ENCODE data around the gene MAPKAPK5. TPM values are rescaled to one million over a fixed set of nuclear protein-coding genes. Genes with fewer than 3 reads are reported as not detected.
"Not testable (repeated sequence)": the region's sequence is repeated elsewhere in the genome, so short reads cannot be mapped to it uniquely, and the experiment has no call there.

Gene MAPKAPK5
- total RNA-seq, 1 donor from 2014 or later: 70.9 TPM

- H3K27ac Mint-ChIP-seq: no peak overlapping the region
- no peaks in the 10 kb centered on the region for H3K36me3 Mint-ChIP-seq
- no peak for TF ChIP-seq CTCF (IDR thresholded peaks at IDR 0.05; ENCODE audit: unreplicated experiment)
- H3K9me3 Mint-ChIP-seq: peaks cover 3% of the 10 kb centered on the region
- no peak overlapping the region for H3K4me3 Mint-ChIP-seq
- peaks cover 2% of the 10 kb centered on the region for H3K27me3 Mint-ChIP-seq (ENCODE audit: low read depth)
- peaks cover 11% of the 10 kb centered on the region for H3K4me1 Mint-ChIP-seq
- DNase-seq (ENCODE audit: low spot score in 2 of 2, unreplicated experiment in 2 of 2): no peak
These were observed 16.5 kb upstream of the MAPKAPK5 start for GRCh38 chr12:111825509-111825908.

GRCh38 chr12:111826316-111826715 is 15.7 kb upstream of the MAPKAPK5 start:
- DNase-seq (ENCODE audit: low spot score in 2 of 2, unreplicated experiment in 2 of 2): no peak
- Mint-ChIP-seq H3K4me1 (peaks cover 11% of the 10 kb centered on the region), H3K36me3 (no peaks in the 10 kb centered on the region), H3K27ac (no peak overlapping the region), H3K9me3 (no peaks in the 10 kb centered on the region), H3K4me3 (no peak overlapping the region), H3K27me3 (ENCODE audit: low read depth) (peaks cover 2% of the 10 kb centered on the region)
- no peak for TF ChIP-seq CTCF (IDR thresholded peaks at IDR 0.05; ENCODE audit: unreplicated experiment)

- TF ChIP-seq CTCF (IDR thresholded peaks at IDR 0.05; ENCODE audit: unreplicated experiment): no peak
- no peaks in the 10 kb centered on the region for H3K36me3 Mint-ChIP-seq
- H3K27me3 Mint-ChIP-seq (ENCODE audit: low read depth): peaks cover 2% of the 10 kb centered on the region
- no peak for DNase-seq (ENCODE audit: low spot score in 2 of 2, unreplicated experiment in 2 of 2)
- no peak overlapping the region for H3K4me3 Mint-ChIP-seq
- peaks cover 11% of the 10 kb centered on the region for H3K4me1 Mint-ChIP-seq
- no peak overlapping the region for H3K27ac Mint-ChIP-seq
- no peaks in the 10 kb centered on the region for H3K9me3 Mint-ChIP-seq
These were observed 15.0 kb upstream of the MAPKAPK5 start for GRCh38 chr12:111826992-111827391.

GRCh38 chr12:111827907-111828306 is 14.1 kb upstream of the MAPKAPK5 start:
- Mint-ChIP-seq H3K4me1 (peaks cover 11% of the 10 kb centered on the region), H3K27ac (no peak overlapping the region), H3K9me3 (no peaks in the 10 kb centered on the region), H3K27me3 (ENCODE audit: low read depth) (peaks cover 7% of the 10 kb centered on the region), H3K36me3 (no peaks in the 10 kb centered on the region), H3K4me3 (no peak overlapping the region)
- DNase-seq (ENCODE audit: low spot score in 2 of 2, unreplicated experiment in 2 of 2): no peak
- TF ChIP-seq CTCF (IDR thresholded peaks at IDR 0.05; ENCODE audit: unreplicated experiment): no peak

- no peak for TF ChIP-seq CTCF (IDR thresholded peaks at IDR 0.05; ENCODE audit: unreplicated experiment)
- Mint-ChIP-seq H3K4me3 (no peak overlapping the region), H3K9me3 (no peaks in the 10 kb centered on the region), H3K27me3 (ENCODE audit: low read depth) (peaks cover 8% of the 10 kb centered on the region), H3K4me1 (peaks cover 11% of the 10 kb centered on the region), H3K36me3 (no peaks in the 10 kb centered on the region), H3K27ac (no peak overlapping the region)
- DNase-seq (ENCODE audit: low spot score in 2 of 2, unreplicated experiment in 2 of 2): no peak
These were observed 13.6 kb upstream of the MAPKAPK5 start for GRCh38 chr12:111828338-111828979.

GRCh38 chr12:111829635-111830034 is 12.4 kb upstream of the MAPKAPK5 start:
- H3K36me3 Mint-ChIP-seq; DNase-seq (ENCODE audit: low spot score in 2 of 2, unreplicated experiment in 2 of 2); H3K4me3 Mint-ChIP-seq; H3K4me1 Mint-ChIP-seq; H3K27me3 Mint-ChIP-seq (ENCODE audit: low read depth); H3K27ac Mint-ChIP-seq; H3K9me3 Mint-ChIP-seq: not testable (repeated sequence)

- not testable (repeated sequence) for H3K27me3 Mint-ChIP-seq (ENCODE audit: low read depth); H3K36me3 Mint-ChIP-seq; DNase-seq (ENCODE audit: low spot score in 2 of 2, unreplicated experiment in 2 of 2); H3K4me1 Mint-ChIP-seq; H3K9me3 Mint-ChIP-seq; H3K4me3 Mint-ChIP-seq; H3K27ac Mint-ChIP-seq
These were observed 7.2 kb upstream of the MAPKAPK5 start for GRCh38 chr12:111834740-111835386.

- not testable (repeated sequence) for H3K27ac Mint-ChIP-seq; H3K9me3 Mint-ChIP-seq; H3K4me3 Mint-ChIP-seq; DNase-seq (ENCODE audit: low spot score in 2 of 2, unreplicated experiment in 2 of 2); H3K27me3 Mint-ChIP-seq (ENCODE audit: low read depth)
- Mint-ChIP-seq H3K36me3 (peaks cover 13% of the 10 kb centered on the region), H3K4me1 (peaks cover 12% of the 10 kb centered on the region)
These were observed 6.4 kb upstream of the MAPKAPK5 start for GRCh38 chr12:111835531-111836181.

All from mesothelial cell of epicardium (in vitro differentiated cells).